Body of pancreas (tissue), 4 donors: ENCODE results near the gene ALOX12.

Experiments
- POLR2A ChIP-seq, 3 donors: fragments of 450-650 bp; IDR thresholded peaks; one replicate each; pipeline ENCODE4 v1.6.1; 2016; ENCODE audit warnings: antibody characterized with exemption in 3 of 3, mild to moderate bottlenecking in 2 of 3
- TF ChIP-seq, protein P1 (sequence below), 7 experiments: fragments of 450-650 bp in 4 of 7; fragments of 200-600 bp in 3 of 7; sonication (generic) in 3 of 7; IDR thresholded peaks; one replicate each; pipeline ENCODE4 v1.5.1; 2016 to 2019; ENCODE audit warnings: antibody characterized with exemption in 7 of 7

DNA sequence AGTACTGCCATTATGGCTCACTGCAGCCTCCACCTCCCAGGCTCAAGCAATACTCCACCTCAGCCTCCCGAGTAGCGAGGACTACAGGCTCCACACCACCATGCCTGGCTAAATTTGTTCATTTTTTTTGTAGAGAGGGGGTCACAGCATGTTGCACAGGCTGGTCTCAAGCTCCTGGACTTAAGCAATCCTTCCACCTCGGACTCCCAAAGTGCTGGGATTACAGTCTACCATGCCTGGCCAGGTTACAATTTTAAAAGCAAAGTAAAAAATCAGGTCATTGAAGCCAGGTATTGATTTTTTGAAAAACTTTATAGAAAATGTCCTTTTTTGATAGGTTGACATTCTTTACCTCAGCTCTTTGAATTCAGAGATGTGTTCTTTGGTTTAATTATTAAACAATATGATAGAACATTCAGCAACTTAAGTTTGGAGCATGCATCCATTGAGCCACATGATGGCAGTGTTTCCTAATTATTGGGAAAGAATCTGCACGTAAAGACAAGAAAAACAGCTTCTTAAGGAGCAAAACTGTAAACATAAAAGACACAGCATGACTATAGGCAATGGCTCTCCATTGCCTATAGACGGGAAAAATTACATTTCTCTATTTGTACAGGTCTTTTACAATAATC, 49.8 kb downstream of the ALOX12 start:
- TF ChIP-seq, protein P1, sequence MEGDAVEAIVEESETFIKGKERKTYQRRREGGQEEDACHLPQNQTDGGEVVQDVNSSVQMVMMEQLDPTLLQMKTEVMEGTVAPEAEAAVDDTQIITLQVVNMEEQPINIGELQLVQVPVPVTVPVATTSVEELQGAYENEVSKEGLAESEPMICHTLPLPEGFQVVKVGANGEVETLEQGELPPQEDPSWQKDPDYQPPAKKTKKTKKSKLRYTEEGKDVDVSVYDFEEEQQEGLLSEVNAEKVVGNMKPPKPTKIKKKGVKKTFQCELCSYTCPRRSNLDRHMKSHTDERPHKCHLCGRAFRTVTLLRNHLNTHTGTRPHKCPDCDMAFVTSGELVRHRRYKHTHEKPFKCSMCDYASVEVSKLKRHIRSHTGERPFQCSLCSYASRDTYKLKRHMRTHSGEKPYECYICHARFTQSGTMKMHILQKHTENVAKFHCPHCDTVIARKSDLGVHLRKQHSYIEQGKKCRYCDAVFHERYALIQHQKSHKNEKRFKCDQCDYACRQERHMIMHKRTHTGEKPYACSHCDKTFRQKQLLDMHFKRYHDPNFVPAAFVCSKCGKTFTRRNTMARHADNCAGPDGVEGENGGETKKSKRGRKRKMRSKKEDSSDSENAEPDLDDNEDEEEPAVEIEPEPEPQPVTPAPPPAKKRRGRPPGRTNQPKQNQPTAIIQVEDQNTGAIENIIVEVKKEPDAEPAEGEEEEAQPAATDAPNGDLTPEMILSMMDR (IDR thresholded peaks at IDR 0.05), result peak; percentile 39 to 97 (median 90)
- no peak for TF ChIP-seq POLR2A (IDR thresholded peaks at IDR 0.05)
